Astrocyte (in vitro differentiated cells and primary cell): ENCODE results near the gene ANKRD33B. TPM values are rescaled to one million over a fixed set of nuclear protein-coding genes. Genes with fewer than 3 reads are reported as not detected.

Experiments
- DNase-seq: peaks from one replicate; pipeline ENCODE4 v3.0.0-alpha.2; 2010; ENCODE audit warnings: low read depth
- FAIRE-seq: peaks from 2 replicates; lab custom pipeline; 2011; peaks lifted over from hg19 to GRCh38; lab: Jason Lieb, UNC
- H2AFZ ChIP-seq: 2 replicates; pipeline ENCODE4 v1.6.0; 2012; ENCODE audit warnings: low read depth, low read length, inconsistent platforms
- H3K27ac ChIP-seq: 2 replicates; pipeline ENCODE4 v1.5.1; 2011; ENCODE audit warnings: low read depth, low read length, inconsistent platforms
- H3K27me3 ChIP-seq: 2 replicates; pipeline ENCODE4 v1.6.0; 2011; ENCODE audit warnings: low read length, inconsistent platforms; ENCODE audit not compliant: insufficient read depth
- H3K36me3 ChIP-seq: 2 replicates; pipeline ENCODE4 v1.5.1; 2011; ENCODE audit warnings: low read length, inconsistent platforms; ENCODE audit not compliant: insufficient read depth
- H3K4me1 ChIP-seq: 2 replicates; pipeline ENCODE4 v1.5.1; 2011; ENCODE audit warnings: low read length, inconsistent platforms; ENCODE audit not compliant: insufficient read depth
- H3K4me2 ChIP-seq: 2 replicates; pipeline ENCODE4 v1.6.0; 2012; ENCODE audit warnings: low read length, inconsistent platforms
- H3K4me3 ChIP-seq: 2 replicates; pipeline ENCODE4 v1.5.1; 2011; ENCODE audit warnings: low read depth, mild to moderate bottlenecking, low read length, inconsistent platforms; ENCODE audit not compliant: insufficient read depth
- H3K79me2 ChIP-seq: 2 replicates; pipeline ENCODE4 v1.6.0; 2012; ENCODE audit warnings: mild to moderate bottlenecking, low read length, inconsistent platforms; ENCODE audit not compliant: insufficient read depth
- H3K9ac ChIP-seq: 2 replicates; pipeline ENCODE4 v1.6.0; 2012; ENCODE audit warnings: mild to moderate bottlenecking, low read length, inconsistent platforms
- H3K9me3 ChIP-seq: 2 replicates; pipeline ENCODE4 v1.5.1; 2012; ENCODE audit warnings: low read depth, mild to moderate bottlenecking, low read length, inconsistent platforms; ENCODE audit not compliant: insufficient read depth
- H4K20me1 ChIP-seq: 2 replicates; pipeline ENCODE4 v1.6.0; 2012; ENCODE audit warnings: low read length, inconsistent platforms; ENCODE audit not compliant: insufficient read depth
- H3K27ac Mint-ChIP-seq: one replicate; pipeline ENCODE4 v1.8.0; 2021; ENCODE audit warnings: mild to moderate bottlenecking, mixed read lengths; ENCODE audit not compliant: unreplicated experiment
- H3K27me3 Mint-ChIP-seq: one replicate; pipeline ENCODE4 v1.8.0; 2021; ENCODE audit warnings: low read depth, mixed read lengths; ENCODE audit not compliant: unreplicated experiment
- H3K36me3 Mint-ChIP-seq: one replicate; pipeline ENCODE4 v1.8.0; 2021; ENCODE audit warnings: low read depth, mixed read lengths; ENCODE audit not compliant: unreplicated experiment
- H3K4me1 Mint-ChIP-seq: one replicate; pipeline ENCODE4 v1.8.0; 2021; ENCODE audit warnings: low read depth, mixed read lengths; ENCODE audit not compliant: unreplicated experiment
- H3K4me3 Mint-ChIP-seq: one replicate; pipeline ENCODE4 v1.8.0; 2021; ENCODE audit warnings: mild to moderate bottlenecking, moderate library complexity, mixed read lengths; ENCODE audit not compliant: unreplicated experiment
- H3K9me3 Mint-ChIP-seq: one replicate; pipeline ENCODE4 v1.8.0; 2021; ENCODE audit warnings: mild to moderate bottlenecking, mixed read lengths; ENCODE audit not compliant: unreplicated experiment
- EZH2 ChIP-seq: IDR thresholded peaks from 2 replicates; pipeline ENCODE4 v1.6.1; 2012; ENCODE audit warnings: mild to moderate bottlenecking, low read length, inconsistent platforms; ENCODE audit not compliant: insufficient read depth
- total RNA-seq: library from RNA; stranded (reverse); gene quantifications from 2 replicates; pipeline ENCODE4 v1.2.1, GENCODE V29; 2021
- TF ChIP-seq, protein P1 (sequence below): IDR thresholded peaks from 2 replicates; pipeline ENCODE4 v1.5.1; 2011; ENCODE audit warnings: low read depth, mild to moderate bottlenecking, inconsistent platforms, low read length, moderate library complexity; ENCODE audit not compliant: insufficient read depth

Gene ANKRD33B
- total RNA-seq, 1 donor from 2014 or later, result 22.7 TPM

GRCh38 chr5:10576121-10576789 lies 12.4 kb downstream of the ANKRD33B start:
- H4K20me1 ChIP-seq, result peaks cover 8% of the 10 kb centered on the region
- Mint-ChIP-seq H3K36me3 (peaks cover 8% of the 10 kb centered on the region), H3K27me3 (no peaks in the 10 kb centered on the region), H3K27ac (no peak overlapping the region), H3K4me1 (peaks cover 31% of the 10 kb centered on the region), H3K9me3 (no peaks in the 10 kb centered on the region), H3K4me3 (no peak overlapping the region)
- peaks cover 8% of the 10 kb centered on the region for H3K4me1 ChIP-seq
- H3K4me2 ChIP-seq, result no peak overlapping the region
- TF ChIP-seq, protein P1, sequence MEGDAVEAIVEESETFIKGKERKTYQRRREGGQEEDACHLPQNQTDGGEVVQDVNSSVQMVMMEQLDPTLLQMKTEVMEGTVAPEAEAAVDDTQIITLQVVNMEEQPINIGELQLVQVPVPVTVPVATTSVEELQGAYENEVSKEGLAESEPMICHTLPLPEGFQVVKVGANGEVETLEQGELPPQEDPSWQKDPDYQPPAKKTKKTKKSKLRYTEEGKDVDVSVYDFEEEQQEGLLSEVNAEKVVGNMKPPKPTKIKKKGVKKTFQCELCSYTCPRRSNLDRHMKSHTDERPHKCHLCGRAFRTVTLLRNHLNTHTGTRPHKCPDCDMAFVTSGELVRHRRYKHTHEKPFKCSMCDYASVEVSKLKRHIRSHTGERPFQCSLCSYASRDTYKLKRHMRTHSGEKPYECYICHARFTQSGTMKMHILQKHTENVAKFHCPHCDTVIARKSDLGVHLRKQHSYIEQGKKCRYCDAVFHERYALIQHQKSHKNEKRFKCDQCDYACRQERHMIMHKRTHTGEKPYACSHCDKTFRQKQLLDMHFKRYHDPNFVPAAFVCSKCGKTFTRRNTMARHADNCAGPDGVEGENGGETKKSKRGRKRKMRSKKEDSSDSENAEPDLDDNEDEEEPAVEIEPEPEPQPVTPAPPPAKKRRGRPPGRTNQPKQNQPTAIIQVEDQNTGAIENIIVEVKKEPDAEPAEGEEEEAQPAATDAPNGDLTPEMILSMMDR, result no peak
- no peak for TF ChIP-seq EZH2
- no peak for DNase-seq
- H3K4me3 ChIP-seq, result no peak overlapping the region
- H3K9me3 ChIP-seq, result no peaks in the 10 kb centered on the region
- H3K9ac ChIP-seq, result no peak overlapping the region
- peaks cover 3% of the 10 kb centered on the region for H3K79me2 ChIP-seq
- no peak overlapping the region for H2AFZ ChIP-seq
- no peak overlapping the region for H3K27ac ChIP-seq
- no peak for FAIRE-seq
- H3K36me3 ChIP-seq, result no peaks in the 10 kb centered on the region
- no peaks in the 10 kb centered on the region for H3K27me3 ChIP-seq

GRCh38 chr5:10576790-10577189 lies 12.9 kb downstream of the ANKRD33B start:
- TF ChIP-seq, protein P1, result no peak
- TF ChIP-seq EZH2, result no peak
- FAIRE-seq, result no peak
- H2AFZ ChIP-seq, result no peak overlapping the region
- peaks cover 8% of the 10 kb centered on the region for H4K20me1 ChIP-seq
- no peak overlapping the region for H3K9ac ChIP-seq
- Mint-ChIP-seq H3K4me1 (peaks cover 37% of the 10 kb centered on the region), H3K4me3 (no peak overlapping the region), H3K27ac (no peak overlapping the region), H3K27me3 (no peaks in the 10 kb centered on the region), H3K9me3 (peaks cover under 1% of the 10 kb centered on the region), H3K36me3 (peaks cover 7% of the 10 kb centered on the region)
- H3K4me3 ChIP-seq, result no peak overlapping the region
- H3K27me3 ChIP-seq, result no peaks in the 10 kb centered on the region
- no peaks in the 10 kb centered on the region for H3K36me3 ChIP-seq
- no peak overlapping the region for H3K27ac ChIP-seq
- no peaks in the 10 kb centered on the region for H3K9me3 ChIP-seq
- H3K4me2 ChIP-seq, result no peak overlapping the region
- H3K79me2 ChIP-seq, result peaks cover 3% of the 10 kb centered on the region
- no peak for DNase-seq
- peaks cover 8% of the 10 kb centered on the region for H3K4me1 ChIP-seq
